Globus pallidus (tissue), 1 donor: ENCODE results near the gene RRP12.
"Not testable (repeated sequence)": the region's sequence is repeated elsewhere in the genome, so short reads cannot be mapped to it uniquely, and the experiment has no call there.

Experiments used
- DNase-seq: peaks from one replicate; pipeline ENCODE4 v3.0.0-alpha.2; 2015; ENCODE audit warnings: low spot score

RRP12 gene

GRCh38 chr10:97365761-97366351 is 35.3 kb downstream of the RRP12 start:
- DNase-seq: peak; percentile 29

- DNase-seq: no peak
Observed at GRCh38 chr10:97363071-97363470, 38.1 kb downstream of the RRP12 start.

GRCh38 chr10:97362310-97363033 is 38.7 kb downstream of the RRP12 start:
- no peak for DNase-seq

GRCh38 chr10:97361537-97361901 is 39.6 kb downstream of the RRP12 start:
- no peak for DNase-seq

- no peak for DNase-seq
Observed at GRCh38 chr10:97360705-97361536, 40.2 kb downstream of the RRP12 start.

GRCh38 chr10:97358781-97359180 is 42.4 kb downstream of the RRP12 start:
- no peak for DNase-seq

- no peak for DNase-seq
Observed at GRCh38 chr10:97358349-97358748, 42.8 kb downstream of the RRP12 start.

- DNase-seq: no peak
Observed at GRCh38 chr10:97356918-97357317, 44.2 kb downstream of the RRP12 start.

GRCh38 chr10:97356318-97356914 is 44.7 kb downstream of the RRP12 start:
- DNase-seq: no peak

GRCh38 chr10:97355571-97355975 is 45.6 kb downstream of the RRP12 start:
- DNase-seq: no peak

GRCh38 chr10:97353945-97354344 is 47.2 kb downstream of the RRP12 start:
- DNase-seq: no peak

- no peak for DNase-seq
Observed at GRCh38 chr10:97349752-97350513, 51.2 kb downstream of the RRP12 start.

GRCh38 chr10:97347317-97347716 is 53.8 kb downstream of the RRP12 start:
- no peak for DNase-seq

- not testable (repeated sequence) for DNase-seq
Observed at GRCh38 chr10:97343664-97344063, 57.5 kb downstream of the RRP12 start.

- DNase-seq: no peak
Observed at GRCh38 chr10:97341416-97341815, 59.7 kb downstream of the RRP12 start.

- DNase-seq: no peak
Observed at GRCh38 chr10:97338041-97338440, 63.1 kb downstream of the RRP12 start.

GRCh38 chr10:97336942-97337831 is 64.0 kb downstream of the RRP12 start:
- no peak for DNase-seq

GRCh38 chr10:97336446-97336845 is 64.7 kb downstream of the RRP12 start:
- no peak for DNase-seq

- DNase-seq: no peak
Observed at GRCh38 chr10:97336006-97336405, 65.1 kb downstream of the RRP12 start.

- DNase-seq: no peak
Observed at GRCh38 chr10:97335188-97335619, 65.9 kb downstream of the RRP12 start.
